ENCODE results near the gene GNAT1.

Gene GNAT1

DNA sequence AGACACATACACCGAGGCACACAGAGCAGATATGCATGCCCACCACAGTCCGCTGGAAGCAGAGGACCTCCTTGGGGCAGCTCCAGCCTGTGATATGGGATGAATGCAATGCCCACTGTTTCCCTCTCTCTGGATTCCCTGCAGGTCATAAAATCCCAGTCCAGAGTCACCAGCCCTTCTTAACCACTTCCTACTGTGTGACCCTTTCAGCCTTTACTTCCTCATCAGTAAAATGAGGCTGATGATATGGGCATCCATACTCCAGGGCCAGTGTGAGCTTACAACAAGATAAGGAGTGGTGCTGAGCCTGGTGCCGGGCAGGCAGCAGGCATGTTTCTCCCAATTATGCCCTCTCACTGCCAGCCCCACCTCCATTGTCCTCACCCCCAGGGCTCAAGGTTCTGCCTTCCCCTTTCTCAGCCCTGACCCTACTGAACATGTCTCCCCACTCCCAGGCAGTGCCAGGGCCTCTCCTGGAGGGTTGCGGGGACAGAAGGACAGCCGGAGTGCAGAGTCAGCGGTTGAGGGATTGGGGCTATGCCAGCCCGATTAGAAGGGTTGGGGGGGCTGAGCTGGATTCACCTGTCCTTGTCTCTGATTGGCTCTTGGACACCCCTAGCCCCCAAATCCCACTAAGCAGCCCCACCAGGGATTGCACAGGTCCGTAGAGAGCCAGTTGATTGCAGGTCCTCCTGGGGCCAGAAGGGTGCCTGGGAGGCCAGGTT, at the start of gene GNAT1:
TSS of gene GNAT1 (plus strand) at position 675 of the 725 bp plus-strand sequence. CDS start 116 bp downstream, outside the sequence.
- DNase-seq (ENCODE audit: low spot score), result no peak

DNA sequence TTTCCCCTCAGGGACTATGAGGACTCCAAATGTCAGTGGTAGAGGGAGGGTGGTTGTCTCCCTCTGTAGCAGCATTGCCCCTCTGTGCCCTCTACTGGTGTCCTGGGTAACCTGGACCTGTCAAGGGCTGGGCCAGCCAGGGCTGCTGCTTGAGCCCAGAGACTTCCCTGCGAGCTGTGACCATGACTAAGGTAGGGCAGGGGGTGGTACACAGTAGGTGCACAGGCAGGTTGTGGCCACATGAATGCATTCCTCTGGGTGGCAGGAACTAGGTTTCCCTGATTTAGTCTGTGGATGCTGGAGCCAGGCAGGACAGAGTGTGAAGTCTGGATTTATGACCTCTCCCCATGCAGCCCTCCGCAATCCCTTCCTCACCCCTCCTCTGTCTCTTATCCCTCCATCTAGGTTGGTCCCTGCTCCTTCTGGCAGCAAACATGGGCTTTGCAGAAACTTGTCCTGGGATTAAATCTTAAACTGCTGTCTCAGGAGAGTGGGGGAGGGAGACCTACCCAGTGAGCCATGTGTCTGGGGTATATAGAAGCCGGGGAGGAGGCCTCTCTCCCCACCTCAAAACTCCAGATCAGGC, 45.0 kb upstream of the GNAT1 start:
- no peak for DNase-seq (ENCODE audit: low spot score)

DNA sequence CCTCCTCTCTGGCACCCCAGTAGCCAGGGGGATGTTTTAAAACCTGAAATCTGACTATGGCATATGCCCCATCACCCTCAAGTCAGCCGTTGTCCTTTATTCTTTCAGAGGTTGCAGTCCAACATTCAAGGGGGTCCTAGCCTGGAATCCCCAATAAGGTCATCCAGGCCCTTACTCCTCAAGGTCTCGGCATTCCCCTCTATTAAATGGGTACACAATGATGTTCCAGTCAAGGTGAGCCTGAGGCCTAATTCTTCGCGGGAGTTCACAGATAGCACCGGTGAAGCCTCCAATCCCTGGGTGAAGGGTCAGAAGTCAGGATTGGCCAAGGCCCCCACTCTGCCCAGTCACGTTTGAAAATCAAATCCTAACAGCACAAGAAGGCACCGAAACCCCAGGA, 44.4 kb upstream of the GNAT1 start:
- no peak for DNase-seq (ENCODE audit: low spot score)

DNA sequence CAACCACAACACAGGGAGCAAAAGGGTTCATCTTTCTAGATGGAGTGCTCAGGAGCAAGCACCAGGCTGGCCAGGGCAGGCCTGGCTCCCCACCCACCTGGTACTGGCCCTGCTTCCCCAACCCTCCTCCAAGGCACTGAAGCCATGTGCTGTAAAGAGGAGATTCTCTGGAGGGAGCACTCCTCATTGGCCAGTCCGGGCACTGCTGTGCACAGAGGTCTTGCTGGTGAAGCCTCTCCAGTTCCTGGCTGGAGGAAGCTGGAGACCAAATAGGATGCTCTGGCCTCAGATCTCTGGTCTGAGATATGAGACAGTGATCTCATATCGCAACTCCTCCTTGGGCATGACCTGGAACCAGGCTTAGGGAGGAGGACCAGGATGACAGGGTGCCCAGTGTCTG, 44.0 kb upstream of the GNAT1 start:
- DNase-seq (ENCODE audit: low spot score), result no peak

DNA sequence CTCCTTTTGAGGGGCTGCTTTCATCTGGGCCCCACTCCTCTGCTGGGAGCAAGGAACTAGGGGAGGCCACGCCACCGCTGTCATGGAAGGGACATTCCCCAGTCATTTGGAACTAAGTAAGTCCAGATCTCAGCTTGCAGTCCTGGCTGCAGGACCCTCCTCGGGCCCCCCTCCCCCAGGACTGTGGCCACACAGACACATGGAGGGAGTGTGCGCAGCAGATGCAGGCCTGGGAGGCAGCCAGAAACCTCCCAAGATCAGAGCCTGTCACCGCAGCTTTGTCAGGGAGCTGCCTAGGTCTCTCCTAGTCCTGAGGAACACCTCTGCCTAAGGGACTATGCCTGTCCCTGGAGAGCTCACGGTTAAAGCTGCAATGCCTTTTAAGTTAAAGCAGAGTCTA, 43.5 kb upstream of the GNAT1 start:
- DNase-seq (ENCODE audit: low spot score), result no peak

DNA sequence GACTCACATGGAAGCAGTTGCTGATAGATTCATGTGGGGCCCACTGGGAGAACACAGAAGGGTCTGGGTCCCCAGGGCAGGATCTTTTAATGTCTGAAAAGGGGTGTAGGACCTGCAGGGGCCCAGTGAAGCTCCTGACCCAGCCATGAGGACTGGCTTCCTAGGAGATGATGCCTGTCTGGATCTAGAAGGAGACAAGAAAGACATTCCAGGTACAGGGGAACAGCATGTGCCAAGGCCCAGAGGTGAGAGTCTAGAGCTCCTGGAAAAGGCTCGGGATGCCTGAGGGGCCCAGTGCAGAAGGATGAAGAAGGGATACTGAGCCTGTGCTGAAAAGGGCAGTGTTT, 41.0 kb upstream of the GNAT1 start:
- no peak for DNase-seq (ENCODE audit: low spot score)

DNA sequence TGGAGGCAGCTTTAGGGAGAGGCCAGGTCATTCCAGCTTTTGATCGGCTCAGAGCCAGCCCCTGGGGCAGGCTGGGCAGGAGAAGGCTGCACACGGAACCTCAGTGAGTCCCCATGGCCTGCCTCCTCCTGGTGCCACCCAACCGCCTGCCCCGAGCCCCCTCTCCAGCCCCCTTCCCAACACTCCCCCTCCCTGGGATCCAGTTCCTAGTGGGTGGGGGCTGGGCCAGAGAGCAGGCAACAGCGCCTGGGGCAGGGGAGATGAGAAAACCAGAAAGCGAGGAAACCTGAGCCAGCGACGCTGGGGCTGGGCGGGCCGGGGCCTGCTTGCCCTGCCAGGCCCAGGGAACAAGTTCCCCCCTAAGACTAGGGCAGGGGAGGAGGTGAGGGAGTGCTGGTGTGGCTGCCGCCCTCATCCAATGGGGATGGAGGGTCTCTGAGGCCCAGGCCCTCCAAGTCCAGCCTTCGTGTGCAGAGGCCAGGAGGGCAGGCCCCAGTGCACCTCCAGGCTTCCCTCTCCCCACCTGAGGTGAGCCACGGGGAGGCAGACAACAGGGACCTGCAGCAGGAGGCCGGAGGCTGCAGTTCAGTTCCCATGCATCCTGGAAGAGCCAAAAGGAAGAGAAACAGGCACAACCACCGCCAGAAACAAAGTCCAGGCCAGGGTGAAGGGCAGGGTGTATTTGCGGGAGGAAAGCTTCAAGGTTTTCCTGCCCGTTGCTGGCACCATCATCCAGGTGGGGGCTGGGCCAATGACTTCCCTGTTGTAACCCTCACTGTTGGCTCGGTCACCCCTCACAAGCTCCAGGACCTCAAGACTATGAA, 40.3 kb upstream of the GNAT1 start:
- DNase-seq (ENCODE audit: low spot score), result no peak

DNA sequence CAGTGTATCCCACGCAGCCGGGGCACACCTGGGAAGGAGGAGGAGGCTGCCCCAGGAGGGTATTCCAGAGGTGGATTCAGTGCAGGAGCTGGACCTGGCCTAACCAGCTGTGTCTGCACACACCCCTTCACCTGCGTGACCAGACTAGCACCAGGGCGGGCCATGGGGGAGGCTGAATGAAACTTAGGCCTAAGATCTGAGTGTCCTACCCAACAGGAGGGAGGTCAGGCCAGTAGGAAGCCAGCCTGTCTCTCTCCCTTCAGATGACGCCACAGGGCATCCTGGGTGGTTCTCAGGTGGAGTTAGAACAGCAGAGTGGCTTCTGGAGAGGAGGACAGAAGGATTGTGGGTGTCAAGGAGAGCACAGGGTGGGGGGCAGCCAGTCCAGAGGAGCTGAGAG, 39.7 kb upstream of the GNAT1 start:
- DNase-seq (ENCODE audit: low spot score), result no peak

DNA sequence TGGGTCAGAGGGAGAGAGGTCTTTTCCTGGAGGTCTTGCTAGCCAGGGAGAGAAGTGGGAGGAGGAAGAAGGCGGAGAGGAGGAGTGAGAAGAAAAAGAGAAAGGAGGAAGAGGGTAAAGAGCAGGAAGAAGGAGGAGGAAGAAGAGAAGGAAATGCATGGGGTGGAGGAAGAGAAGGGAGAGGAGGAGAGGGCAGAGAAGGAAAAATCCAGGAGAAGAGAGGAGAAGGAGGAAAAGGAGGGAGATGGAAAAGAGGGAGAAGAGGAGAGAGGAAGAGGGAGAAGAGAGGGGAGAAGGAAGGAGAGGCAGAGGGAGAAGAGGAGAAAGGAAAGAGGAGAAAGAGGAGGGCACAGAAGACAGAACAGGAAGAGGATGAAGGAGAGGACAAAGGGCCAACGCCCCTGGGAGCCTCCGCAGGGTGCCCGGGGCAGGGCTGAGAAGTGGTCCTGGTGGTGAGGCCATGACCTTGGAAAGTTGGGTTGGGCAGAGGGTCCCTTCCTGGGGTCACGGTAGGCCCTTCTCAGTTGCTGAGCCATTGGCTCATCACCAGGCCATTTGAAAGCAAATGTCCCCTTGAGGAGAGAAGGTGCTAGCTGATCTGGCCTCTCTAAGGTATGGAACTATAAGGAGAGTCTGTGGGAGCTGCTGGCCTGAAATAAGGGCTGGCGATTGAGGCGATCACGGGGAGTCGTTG, 37.5 kb upstream of the GNAT1 start:
- DNase-seq (ENCODE audit: low spot score), result no peak

DNA sequence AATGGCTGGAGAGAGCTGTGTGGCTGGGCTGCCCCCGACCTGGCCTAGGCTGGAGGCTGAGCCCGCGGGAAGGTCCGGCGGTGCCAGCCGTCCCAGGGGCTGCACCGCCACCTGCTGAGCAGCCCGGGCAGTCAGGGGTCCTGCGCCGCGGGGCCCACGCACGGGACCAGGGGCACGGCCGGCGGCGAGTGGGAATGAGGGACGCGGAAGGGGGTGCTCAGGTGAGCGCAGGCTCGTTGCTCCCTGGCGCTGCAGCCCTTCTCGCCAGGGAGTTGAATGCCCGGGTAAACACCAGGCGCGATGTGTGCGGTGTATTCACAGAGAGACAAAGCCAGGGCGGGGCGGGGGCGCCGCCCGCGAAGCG, 37.0 kb upstream of the GNAT1 start:
- no peak for DNase-seq (ENCODE audit: low spot score)

DNA sequence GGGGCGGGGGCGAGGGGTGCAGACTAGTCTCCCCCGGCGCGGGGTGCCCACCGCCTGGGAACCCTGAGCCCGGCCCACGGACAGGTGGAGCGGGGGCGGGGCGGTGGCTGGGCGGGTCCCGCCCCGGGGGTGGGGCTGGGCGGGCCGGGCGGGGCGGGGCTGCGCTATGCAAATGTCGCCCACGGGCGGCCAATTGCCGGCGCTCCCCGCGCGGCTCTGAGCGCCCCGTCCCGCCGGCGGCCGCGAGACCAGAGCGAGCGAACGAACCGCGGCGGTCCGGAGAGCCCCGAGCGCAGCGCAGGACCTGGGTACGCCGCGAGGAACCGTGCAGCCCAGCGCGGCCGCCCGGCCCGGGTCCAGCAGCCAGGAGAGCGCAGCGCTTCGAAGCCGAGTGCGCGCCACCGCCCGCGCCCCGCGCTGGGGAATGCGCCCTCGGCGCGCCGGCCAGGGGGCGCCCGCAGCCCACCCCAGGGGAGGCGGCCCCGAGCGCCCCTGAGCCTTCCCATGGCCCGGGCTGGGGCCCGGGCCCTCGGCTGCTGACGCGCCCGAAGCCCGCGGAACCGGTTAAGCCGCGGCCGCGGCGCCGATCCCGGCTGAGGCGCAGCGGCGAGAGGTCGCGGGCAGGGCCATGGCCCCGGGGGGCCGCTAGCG, 36.4 kb upstream of the GNAT1 start, which contains the start of gene SEMA3F:
TSS of gene SEMA3F (plus strand) at position 485 of the 651 bp plus-strand sequence. CDS start 4,299 bp downstream, outside the sequence.
- no peak for DNase-seq (ENCODE audit: low spot score)

DNA sequence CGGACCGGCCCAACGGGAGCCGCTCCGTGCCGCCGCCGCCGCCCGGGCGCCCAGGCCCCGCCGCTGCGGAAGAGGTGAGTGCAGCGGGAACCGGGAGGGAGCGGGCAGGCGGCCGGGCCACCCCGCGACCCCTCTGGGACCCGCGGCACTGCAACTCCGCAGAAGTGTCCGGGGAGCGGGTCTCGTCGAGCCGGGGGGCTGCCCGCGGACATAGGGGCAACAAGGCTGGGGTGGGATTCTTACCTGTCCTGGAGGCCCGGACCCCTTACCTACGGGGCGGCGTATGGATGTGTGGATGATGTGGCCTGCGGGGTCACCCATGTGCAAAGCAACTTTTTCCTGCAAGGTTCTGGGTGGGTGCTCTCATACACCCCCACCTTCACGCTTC, 35.9 kb upstream of the GNAT1 start:
- DNase-seq (ENCODE audit: low spot score), result no peak

DNA sequence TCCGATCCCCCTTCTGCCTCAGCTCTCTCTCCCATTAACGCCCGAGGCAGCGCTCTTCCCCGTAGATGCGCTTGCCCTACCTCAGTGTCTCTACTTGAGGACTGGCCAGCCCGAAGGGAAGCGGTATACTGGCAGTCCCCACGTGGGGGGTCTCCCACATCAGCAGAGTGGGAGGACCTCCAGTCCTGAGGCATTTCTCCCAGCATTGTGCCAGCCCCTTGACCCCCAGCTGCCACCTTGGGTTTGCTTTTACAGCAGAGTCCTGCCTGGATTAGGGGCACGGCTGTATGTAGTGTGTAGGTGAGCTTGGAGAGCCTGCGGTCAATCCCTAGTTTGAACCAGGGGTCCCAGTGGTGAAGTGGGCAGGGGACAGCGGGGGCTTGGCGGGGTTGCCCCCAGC, 35.5 kb upstream of the GNAT1 start:
- DNase-seq (ENCODE audit: low spot score), result no peak

DNA sequence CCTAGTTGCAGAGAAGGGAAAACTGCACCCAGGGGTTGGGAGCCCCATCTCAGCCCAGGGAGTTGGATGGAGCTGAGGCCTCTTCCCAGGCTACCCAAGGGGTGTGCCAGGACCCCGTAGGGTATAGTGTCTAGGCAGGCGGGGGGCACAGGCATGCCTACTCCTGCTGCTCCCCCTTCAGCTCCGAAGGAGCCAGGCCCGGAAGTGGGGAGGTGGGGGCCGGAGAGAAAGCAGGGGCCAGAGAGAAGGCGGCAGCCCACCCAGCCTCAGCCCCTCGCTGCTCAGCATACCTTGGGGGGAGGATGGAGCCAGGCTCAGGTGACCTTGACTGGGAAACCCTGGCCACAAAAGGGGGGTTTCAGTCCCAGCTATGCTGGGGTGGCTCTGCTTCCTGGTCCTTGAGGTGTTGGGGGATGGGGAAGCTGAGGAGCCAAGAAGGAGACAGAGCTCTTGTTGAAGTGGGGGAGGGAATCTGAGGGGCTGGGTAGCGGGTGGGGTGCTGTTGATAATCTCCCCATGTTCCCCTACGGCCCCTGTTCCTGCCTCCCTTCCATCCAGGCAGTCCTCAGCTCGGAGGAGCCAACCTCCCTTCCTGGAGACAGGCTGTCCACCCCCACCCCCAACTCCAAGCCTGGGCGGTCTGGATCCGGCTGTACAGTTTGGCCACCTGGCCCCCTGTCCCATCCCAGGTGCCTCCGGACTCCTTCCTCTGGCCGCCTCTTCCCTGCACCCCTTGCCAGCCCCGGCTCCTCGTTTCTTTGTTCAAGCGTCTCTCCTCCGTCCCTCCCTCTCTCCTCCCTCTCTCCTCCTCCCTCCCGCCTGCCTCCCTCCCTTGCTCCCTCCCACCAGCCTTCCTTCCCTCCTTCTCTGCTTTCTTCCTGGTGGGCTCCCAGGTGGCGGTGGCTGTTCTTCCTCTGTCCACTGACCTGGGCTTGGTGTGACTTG, 34.6 kb upstream of the GNAT1 start:
- DNase-seq (ENCODE audit: low spot score), result no peak

DNA sequence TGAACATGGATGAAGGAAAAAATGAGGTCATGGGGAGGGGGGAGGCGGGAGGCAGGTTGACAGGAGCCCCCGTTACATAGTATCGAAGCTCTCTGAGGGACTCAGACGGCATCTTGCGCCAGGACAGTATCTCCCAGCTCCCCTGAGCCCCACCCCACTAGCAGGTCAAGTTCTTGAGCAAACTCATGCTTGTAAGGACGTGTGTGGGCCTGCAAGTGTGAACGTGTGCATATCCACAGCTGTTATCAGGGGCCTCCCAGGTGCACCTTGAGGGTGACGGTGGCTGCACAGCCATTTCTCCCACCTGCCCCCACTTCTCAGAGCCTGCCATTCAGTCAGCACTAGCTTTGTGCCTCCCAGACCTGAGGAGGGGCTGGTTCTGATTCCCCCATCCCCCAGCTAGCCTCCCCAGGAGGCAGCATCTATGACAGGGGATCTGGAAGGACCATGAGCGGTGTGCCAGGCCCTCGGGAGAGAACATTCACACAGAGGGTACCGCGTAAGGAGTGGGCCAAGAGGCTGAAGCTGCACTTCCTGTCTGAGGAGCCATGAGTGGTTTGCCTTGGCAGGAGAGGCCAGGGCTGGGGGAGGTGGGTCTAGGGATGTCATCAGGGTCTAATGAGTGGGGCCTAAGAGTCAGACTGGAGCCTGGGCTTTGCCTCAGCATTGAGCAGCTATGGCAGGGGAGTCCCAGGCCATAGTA, 33.4 kb upstream of the GNAT1 start:
- no peak for DNase-seq (ENCODE audit: low spot score)

DNA sequence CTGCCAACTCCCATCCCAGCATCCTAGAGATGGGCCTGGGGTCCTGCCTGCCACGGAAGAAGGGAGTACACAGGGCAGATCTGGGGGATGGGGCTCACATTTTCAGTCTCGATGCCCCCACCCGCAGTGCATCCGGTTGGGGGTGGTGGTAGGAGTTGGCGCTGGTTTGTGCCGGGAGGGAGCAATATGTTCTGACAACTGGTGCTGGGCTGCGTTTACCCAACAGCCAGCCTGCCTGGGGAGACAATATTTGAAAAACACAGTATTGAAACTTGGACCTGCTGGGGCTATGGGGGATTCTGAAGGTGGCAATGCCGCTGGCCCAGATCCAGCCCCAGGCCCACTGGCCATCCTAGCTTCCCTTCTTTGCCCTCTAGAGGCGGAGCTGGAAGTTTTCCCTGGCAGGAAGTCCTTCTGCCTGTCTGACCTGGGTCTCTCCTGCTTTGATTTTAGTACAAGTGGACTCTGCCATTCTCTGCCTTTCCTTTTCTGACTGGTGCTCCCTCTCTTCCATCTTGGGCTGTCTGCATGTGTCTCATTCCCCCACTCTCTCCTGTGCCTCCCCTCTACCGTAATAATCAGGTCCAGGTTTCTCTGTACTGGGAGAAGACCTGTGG, 32.8 kb upstream of the GNAT1 start:
- DNase-seq (ENCODE audit: low spot score), result no peak

DNA sequence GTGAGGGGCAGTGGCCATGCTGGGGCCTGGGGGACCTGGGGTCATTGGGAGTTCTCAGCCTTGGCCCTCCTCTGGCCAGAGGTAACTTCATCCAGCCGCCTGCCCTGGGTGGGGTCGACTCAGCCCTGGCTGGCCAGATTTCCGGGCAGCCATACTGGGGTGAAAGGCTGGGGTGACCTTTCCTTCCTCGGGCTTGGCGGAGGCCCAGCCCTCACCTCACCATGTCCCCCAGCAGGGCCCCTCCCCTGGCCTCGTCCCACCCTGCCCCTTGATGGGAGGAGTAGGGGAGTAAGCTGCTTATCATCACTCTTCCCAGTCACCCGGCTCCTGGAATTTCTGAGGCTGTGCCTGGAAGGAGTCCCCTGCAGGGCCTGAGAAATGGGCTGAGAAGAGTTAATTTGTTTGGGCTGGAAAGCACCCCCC, 30.8 kb upstream of the GNAT1 start:
- no peak for DNase-seq (ENCODE audit: low spot score)

DNA sequence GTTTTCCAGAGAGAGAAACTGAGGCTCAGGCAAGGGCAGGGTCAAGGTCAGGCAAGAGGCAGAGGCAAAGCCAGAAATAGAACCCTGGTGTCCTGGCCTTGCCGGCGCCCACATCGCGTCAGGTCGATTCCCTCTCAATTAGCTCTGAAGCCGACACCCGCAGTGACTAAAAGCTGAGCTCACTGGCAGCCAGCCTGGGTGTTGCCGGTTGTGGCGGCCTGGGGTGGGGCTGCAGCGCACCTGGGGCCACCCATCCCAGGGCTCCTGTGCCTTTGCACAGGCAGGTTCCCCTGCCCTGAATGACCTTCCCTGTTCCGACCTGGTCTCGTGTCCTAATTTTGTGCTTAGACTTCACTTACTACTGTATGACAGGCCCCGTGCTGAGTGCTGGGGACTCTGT, 30.1 kb upstream of the GNAT1 start:
- no peak for DNase-seq (ENCODE audit: low spot score)

DNA sequence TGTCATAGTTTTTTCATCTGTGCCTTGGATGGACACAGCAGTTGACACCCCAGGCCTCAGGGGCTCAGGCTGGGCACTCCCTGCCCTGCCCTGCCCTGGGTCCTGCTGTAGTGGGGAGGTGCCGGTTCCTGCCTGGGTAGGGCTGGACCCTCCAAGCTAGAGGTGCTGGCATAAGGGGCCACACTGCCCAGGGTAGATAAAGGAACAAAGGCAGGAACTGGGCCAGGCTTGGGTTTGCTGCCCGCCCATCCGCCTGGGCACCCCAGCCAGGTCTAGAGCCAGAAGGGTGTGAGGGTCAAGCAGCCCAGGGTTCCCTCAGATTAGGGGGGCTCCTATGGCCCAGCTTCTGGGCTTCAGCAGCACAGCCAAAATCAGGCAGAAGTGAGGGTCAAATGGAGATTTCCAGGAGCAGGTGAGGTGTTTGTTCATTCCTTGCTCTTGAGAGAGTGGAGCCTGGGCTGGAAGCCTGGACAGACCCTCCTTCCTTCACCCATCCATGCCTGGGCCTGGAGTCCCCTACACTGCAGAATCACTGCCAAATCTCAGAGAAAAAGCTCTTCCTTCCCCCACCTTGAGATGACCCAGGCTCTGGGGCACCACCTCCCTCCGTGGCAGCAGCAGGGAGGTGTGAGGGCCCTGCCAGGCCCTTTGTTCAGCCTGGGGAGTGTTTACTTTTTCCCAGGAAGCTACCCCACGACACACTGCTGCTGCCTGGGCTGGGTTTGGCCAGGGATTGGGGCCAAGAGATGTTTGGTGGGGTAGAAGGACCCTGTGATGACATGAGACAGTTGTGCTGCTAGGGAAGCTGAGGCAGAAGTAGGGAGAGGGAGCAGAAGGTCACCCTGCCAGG, 29.2 kb upstream of the GNAT1 start:
- no peak for DNase-seq (ENCODE audit: low spot score)
